AG04450 (cell line): ENCODE results near the gene PILRB. TPM values are rescaled to one million over a fixed set of nuclear protein-coding genes. Genes with fewer than 3 reads are reported as not detected.
"Not testable (repeated sequence)": the region's sequence is repeated elsewhere in the genome, so short reads cannot be mapped to it uniquely, and the experiment has no call there.

Experiments
- CTCF ChIA-PET: fragments of 300-600, 350-600 bp; formaldehyde crosslinking; extraction: SDS; loops from one replicate; lab custom pipeline; 2022; ENCODE audit warnings: antibody characterized with exemption, inconsistent platforms; lab: Charles Lee
- POLR2A ChIA-PET: fragments of 350-600 bp; formaldehyde crosslinking; extraction: SDS; loops from one replicate; lab custom pipeline; 2021; ENCODE audit warnings: antibody characterized with exemption, inconsistent platforms; lab: Yijun Ruan, JAX
- DNase-seq: peaks from one replicate; pipeline ENCODE4 v3.0.0-alpha.2; 2011; ENCODE audit warnings: low read depth, low spot score
- H3K27ac ChIP-seq: one replicate; pipeline ENCODE4 v1.5.1; 2012; ENCODE audit warnings: low read depth, low read length, control low read depth
- H3K27me3 ChIP-seq: one replicate; pipeline ENCODE4 v1.6.0; 2012; ENCODE audit warnings: low read length; ENCODE audit not compliant: control insufficient read depth, insufficient read depth
- H3K4me3 ChIP-seq: 2 replicates; pipeline ENCODE4 v1.5.1; 2011; ENCODE audit warnings: mild to moderate bottlenecking, low read depth, low read length, control low read depth
- H3K9me3 ChIP-seq: 2 replicates; pipeline ENCODE4 v1.5.1; 2012; ENCODE audit warnings: low read length; ENCODE audit not compliant: control insufficient read depth, insufficient read depth
- CTCF ChIP-seq: IDR thresholded peaks from 2 replicates; pipeline ENCODE4 v1.5.1; 2011; ENCODE audit warnings: low read depth, low read length, control low read depth, inconsistent platforms
- polyA minus RNA-seq: library from RNA; depleted of rRNA, polyadenylated mRNA; stranded (reverse); fragments of >200 nt; gene quantifications from 2 replicates; pipeline ENCODE4 v1.2.3, GENCODE V29; 2011; rRNA and poly(A)+ RNA removed
- polyA plus RNA-seq: library from polyadenylated mRNA; depleted of rRNA; stranded (reverse); fragments of >200 nt; gene quantifications from 2 replicates; pipeline ENCODE4 v1.2.3, GENCODE V29; 2011; rRNA removed

Gene PILRB
- polyA plus RNA-seq (6.6 and 7.0 TPM in 2 replicates), polyA minus RNA-seq (4.9 and 7.0 TPM in 2 replicates)

- H3K9me3 ChIP-seq, result no peaks in the 10 kb centered on the region
- ChIA-PET POLR2A (no interaction called here), CTCF (no interaction called here)
- no peak within 1 kb of the TSS for H3K4me3 ChIP-seq
- TF ChIP-seq CTCF, result no peak
- no peak for DNase-seq
- H3K27ac ChIP-seq, result no peak within 1 kb of the TSS
- H3K27me3 ChIP-seq, result no peaks in the 10 kb centered on the region
Observed at GRCh38 chr7:100358027-100358856, at the start of gene PILRB. TSS of gene PILRB (plus strand) at chr7:100358117. CDS start at chr7:100358303, 186 bp downstream.

GRCh38 chr7:100318329-100318728 lies 39.6 kb upstream of the PILRB start:
- DNase-seq, H3K4me3 ChIP-seq, CTCF ChIA-PET, H3K27me3 ChIP-seq, POLR2A ChIA-PET, H3K27ac ChIP-seq, H3K9me3 ChIP-seq: not testable (repeated sequence)

- CTCF ChIA-PET, DNase-seq, POLR2A ChIA-PET, H3K27me3 ChIP-seq, H3K27ac ChIP-seq, H3K4me3 ChIP-seq, H3K9me3 ChIP-seq: not testable (repeated sequence)
Observed at GRCh38 chr7:100321648-100322047, 36.3 kb upstream of the PILRB start.

GRCh38 chr7:100324194-100324593 lies 33.7 kb upstream of the PILRB start:
- DNase-seq, H3K27ac ChIP-seq, H3K4me3 ChIP-seq, POLR2A ChIA-PET, H3K9me3 ChIP-seq, CTCF ChIA-PET, H3K27me3 ChIP-seq: not testable (repeated sequence)

GRCh38 chr7:100325671-100326070 lies 32.2 kb upstream of the PILRB start:
- POLR2A ChIA-PET, H3K27me3 ChIP-seq, DNase-seq, H3K27ac ChIP-seq, H3K4me3 ChIP-seq, H3K9me3 ChIP-seq, CTCF ChIA-PET: not testable (repeated sequence)

GRCh38 chr7:100326914-100327313 lies 31.0 kb upstream of the PILRB start:
- H3K27me3 ChIP-seq, H3K27ac ChIP-seq, H3K4me3 ChIP-seq, H3K9me3 ChIP-seq, DNase-seq, POLR2A ChIA-PET, CTCF ChIA-PET: not testable (repeated sequence)

GRCh38 chr7:100335566-100336466 lies 22.1 kb upstream of the PILRB start:
- Histone ChIP-seq H3K27ac (peak overlapping the region; percentile 90), H3K4me3 (peak overlapping the region; percentile 71)
- H3K27me3 ChIP-seq, CTCF ChIA-PET, H3K9me3 ChIP-seq, POLR2A ChIA-PET: not testable (repeated sequence)
- peak; percentile 73 for DNase-seq

- H3K4me3 ChIP-seq, DNase-seq, H3K27me3 ChIP-seq, H3K27ac ChIP-seq, CTCF ChIA-PET, H3K9me3 ChIP-seq: not testable (repeated sequence)
- POLR2A ChIA-PET, result interaction anchor here (0.6 kb wide), 1 partner anchor 106 kb away, joined by 5 read pairs; no protein-coding TSS in a partner anchor
Observed at GRCh38 chr7:100338083-100338696, 19.7 kb upstream of the PILRB start.

GRCh38 chr7:100341286-100341685 lies 16.6 kb upstream of the PILRB start:
- H3K9me3 ChIP-seq, DNase-seq, H3K27me3 ChIP-seq, CTCF ChIA-PET, H3K27ac ChIP-seq, POLR2A ChIA-PET, H3K4me3 ChIP-seq: not testable (repeated sequence)
